ENCODE data around the gene CDH2. TPM values are rescaled to one million over a fixed set of nuclear protein-coding genes. Genes with fewer than 3 reads are reported as not detected.

CDH2 gene
- total and polyA plus RNA-seq, 7 experiments from 2014 or later, result 0.05 to 0.45 (median 0.19) TPM; not detected in 2

- H3K9me3 ChIP-seq (ENCODE audit: control insufficient read depth in 2 of 3, low read length in 3 of 3), result no peaks in the 10 kb centered on the region
- H3K9me3 Mint-ChIP-seq, result peaks cover 0 to 13% (median 4%) of the 10 kb centered on the region in 11 donors
- H3K4me1 ChIP-seq (ENCODE audit: control insufficient read depth in 2 of 2, insufficient read depth in 2 of 2, low read length in 2 of 2), result no peaks in the 10 kb centered on the region
- CTCF ChIA-PET, result no interaction called here
- DNase-seq (no peak), ATAC-seq (no peak)
- POLR2A ChIA-PET, result no interaction called here
- no peak overlapping the region for H3K4me3 Mint-ChIP-seq
- H3K27me3 ChIP-seq (ENCODE audit: control insufficient read depth in 2 of 2, insufficient read depth in 2 of 2, low read length in 2 of 2), result no peaks in the 10 kb centered on the region
- H3K4me1 Mint-ChIP-seq, result no peaks in the 10 kb centered on the region
- H3K27ac ChIP-seq (ENCODE audit: low read depth, low read length), result no peak overlapping the region
- H3K36me3 Mint-ChIP-seq, result no peaks in the 10 kb centered on the region
- H3K4me3 ChIP-seq (ENCODE audit: low read length), result no peak overlapping the region
- intact Hi-C loops (cut with micrococcal nuclease), result loop anchor here in 1 of 2 donors (1.0 kb wide), 1 partner anchor 10 kb away; no protein-coding TSS in a partner anchor
- no peak overlapping the region for H3K27ac Mint-ChIP-seq
- H3K27me3 Mint-ChIP-seq, result no peaks in the 10 kb centered on the region
- no peaks in the 10 kb centered on the region for H3K36me3 ChIP-seq (ENCODE audit: control insufficient read depth in 2 of 3, insufficient read depth in 3 of 3, low read length in 3 of 3)
Observed at GRCh38 chr18:28040716-28041115, 136.2 kb downstream of the CDH2 start.

DNA sequence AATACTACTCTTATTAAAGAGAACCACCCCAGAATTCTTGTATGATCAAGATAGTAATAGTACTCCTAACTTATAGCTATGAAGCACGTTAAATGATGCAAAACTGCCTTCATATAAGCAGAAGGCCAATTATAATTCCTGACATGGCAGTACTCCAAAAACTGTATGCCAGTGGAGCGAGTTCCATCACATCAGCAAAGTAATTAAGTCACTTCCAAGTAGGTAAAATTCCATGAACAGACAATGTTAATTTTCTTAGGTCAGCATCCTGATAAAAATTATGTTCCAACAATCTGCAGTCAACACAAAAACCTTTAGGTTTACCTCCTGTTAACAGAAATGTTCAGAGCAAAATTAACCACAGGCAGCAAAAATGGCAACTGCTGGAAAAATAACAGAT lies 136.7 kb downstream of the CDH2 start:
- Mint-ChIP-seq H3K4me1 (no peaks in the 10 kb centered on the region), H3K27me3 (no peaks in the 10 kb centered on the region), H3K27ac (no peak overlapping the region), H3K4me3 (no peak overlapping the region), H3K9me3 (peaks cover 0 to 13% (median 4%) of the 10 kb centered on the region in 11 donors), H3K36me3 (no peaks in the 10 kb centered on the region)
- Histone ChIP-seq H3K4me1 (ENCODE audit: control insufficient read depth in 2 of 2, insufficient read depth in 2 of 2, low read length in 2 of 2) (no peaks in the 10 kb centered on the region), H3K9me3 (ENCODE audit: control insufficient read depth in 2 of 3, low read length in 3 of 3) (no peaks in the 10 kb centered on the region), H3K27ac (ENCODE audit: low read depth, low read length) (no peak overlapping the region), H3K36me3 (ENCODE audit: control insufficient read depth in 2 of 3, insufficient read depth in 3 of 3, low read length in 3 of 3) (no peaks in the 10 kb centered on the region), H3K4me3 (ENCODE audit: low read length) (no peak overlapping the region), H3K27me3 (ENCODE audit: control insufficient read depth in 2 of 2, insufficient read depth in 2 of 2, low read length in 2 of 2) (no peaks in the 10 kb centered on the region)
- intact Hi-C loops (cut with micrococcal nuclease), result no loop called here
- no peak for DNase-seq
- ChIA-PET CTCF (no interaction called here), POLR2A (no interaction called here)
- no peak for ATAC-seq

- POLR2A ChIA-PET, result no interaction called here
Observed at GRCh38 chr18:28039691-28040090, 137.2 kb downstream of the CDH2 start.

DNA sequence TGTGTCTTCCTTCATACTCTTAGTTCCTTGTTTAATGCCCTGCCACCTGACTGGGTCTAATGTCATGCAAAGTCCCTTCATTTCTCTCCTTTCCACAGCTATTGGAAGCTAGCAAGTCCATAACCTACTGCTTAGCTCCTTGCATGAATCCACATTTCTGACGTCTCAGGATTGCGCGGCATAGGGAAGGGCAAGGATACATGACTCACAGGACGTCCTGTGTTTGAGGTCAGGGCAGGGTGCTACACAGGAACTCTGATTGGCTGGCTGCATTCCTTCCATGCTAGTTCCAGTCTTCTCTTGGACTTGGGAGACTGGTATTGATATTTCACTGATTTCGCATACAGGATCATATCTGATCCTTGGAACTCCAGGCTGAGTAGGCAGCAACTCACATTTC lies 137.9 kb downstream of the CDH2 start:
- intact Hi-C loops (cut with micrococcal nuclease), result no loop called here
- Mint-ChIP-seq H3K36me3 (no peaks in the 10 kb centered on the region), H3K4me1 (no peaks in the 10 kb centered on the region), H3K4me3 (no peak overlapping the region), H3K27me3 (no peaks in the 10 kb centered on the region), H3K27ac (no peak overlapping the region), H3K9me3 (peaks cover 0 to 13% (median 4%) of the 10 kb centered on the region in 11 donors)
- ChIA-PET POLR2A (no interaction called here), CTCF (no interaction called here)
- ATAC-seq, result no peak
- H3K4me3 ChIP-seq (ENCODE audit: low read length), result no peak overlapping the region
- H3K4me1 ChIP-seq (ENCODE audit: control insufficient read depth in 2 of 2, insufficient read depth in 2 of 2, low read length in 2 of 2), result no peaks in the 10 kb centered on the region
- no peak overlapping the region for H3K27ac ChIP-seq (ENCODE audit: low read depth, low read length)
- DNase-seq, result no peak
- no peaks in the 10 kb centered on the region for H3K36me3 ChIP-seq (ENCODE audit: control insufficient read depth in 2 of 3, insufficient read depth in 3 of 3, low read length in 3 of 3)
- no peaks in the 10 kb centered on the region for H3K9me3 ChIP-seq (ENCODE audit: control insufficient read depth in 2 of 3, low read length in 3 of 3)
- no peaks in the 10 kb centered on the region for H3K27me3 ChIP-seq (ENCODE audit: control insufficient read depth in 2 of 2, insufficient read depth in 2 of 2, low read length in 2 of 2)

More at GRCh38 chr18:28039691-28040090, 137.2 kb downstream of the CDH2 start:
- DNase-seq (no peak), ATAC-seq (no peak)
- Histone ChIP-seq H3K36me3 (ENCODE audit: control insufficient read depth in 2 of 3, insufficient read depth in 3 of 3, low read length in 3 of 3) (no peaks in the 10 kb centered on the region), H3K4me1 (ENCODE audit: control insufficient read depth in 2 of 2, insufficient read depth in 2 of 2, low read length in 2 of 2) (no peaks in the 10 kb centered on the region), H3K9me3 (ENCODE audit: control insufficient read depth in 2 of 3, low read length in 3 of 3) (no peaks in the 10 kb centered on the region), H3K4me3 (ENCODE audit: low read length) (no peak overlapping the region), H3K27me3 (ENCODE audit: control insufficient read depth in 2 of 2, insufficient read depth in 2 of 2, low read length in 2 of 2) (no peaks in the 10 kb centered on the region), H3K27ac (ENCODE audit: low read depth, low read length) (no peak overlapping the region)
- H3K9me3 Mint-ChIP-seq, result peaks cover 0 to 13% (median 4%) of the 10 kb centered on the region in 11 donors
- H3K4me3 Mint-ChIP-seq, result no peak overlapping the region
- H3K27ac Mint-ChIP-seq, result no peak overlapping the region
- no peaks in the 10 kb centered on the region for H3K27me3 Mint-ChIP-seq
- intact Hi-C loops (cut with micrococcal nuclease), result no loop called here
- CTCF ChIA-PET, result no interaction called here
- no peaks in the 10 kb centered on the region for H3K4me1 Mint-ChIP-seq
- no peaks in the 10 kb centered on the region for H3K36me3 Mint-ChIP-seq

- intact Hi-C loops (cut with micrococcal nuclease), result no loop called here
- POLR2A ChIA-PET, result no interaction called here
- peaks cover 0 to 14% (median 4%) of the 10 kb centered on the region in 11 donors for H3K9me3 Mint-ChIP-seq
Observed at GRCh38 chr18:28036488-28036887, 140.4 kb downstream of the CDH2 start.

DNA sequence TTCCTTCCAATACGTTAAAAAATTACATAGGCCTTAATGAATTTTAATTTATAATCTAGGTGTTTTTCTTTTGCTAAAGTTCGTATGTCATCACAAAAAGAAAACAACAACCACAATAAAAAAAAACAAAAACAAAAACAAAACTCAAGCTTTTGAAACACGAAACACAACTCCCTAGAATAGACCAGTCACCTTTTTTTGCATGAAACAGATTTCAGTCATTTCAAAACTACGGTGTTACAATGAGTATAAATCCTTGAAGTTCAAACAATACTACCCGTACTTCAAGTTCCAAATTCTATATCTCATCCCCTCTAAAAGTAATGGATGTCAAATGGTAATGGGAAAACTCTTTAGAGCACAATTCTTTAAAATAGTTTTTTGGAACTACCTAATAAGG lies 142.4 kb downstream of the CDH2 start:
- CTCF ChIA-PET, result no interaction called here
- H3K27ac ChIP-seq (ENCODE audit: low read depth, low read length), result no peak overlapping the region
- POLR2A ChIA-PET, result no interaction called here

More at GRCh38 chr18:28036488-28036887, 140.4 kb downstream of the CDH2 start:
- DNase-seq, result no peak
- Histone ChIP-seq H3K27me3 (ENCODE audit: control insufficient read depth in 2 of 2, insufficient read depth in 2 of 2, low read length in 2 of 2) (no peaks in the 10 kb centered on the region), H3K4me1 (ENCODE audit: control insufficient read depth in 2 of 2, insufficient read depth in 2 of 2, low read length in 2 of 2) (no peaks in the 10 kb centered on the region), H3K9me3 (ENCODE audit: control insufficient read depth in 2 of 3, low read length in 3 of 3) (no peaks in the 10 kb centered on the region), H3K27ac (ENCODE audit: low read depth, low read length) (no peak overlapping the region), H3K4me3 (ENCODE audit: low read length) (no peak overlapping the region), H3K36me3 (ENCODE audit: control insufficient read depth in 2 of 3, insufficient read depth in 3 of 3, low read length in 3 of 3) (no peaks in the 10 kb centered on the region)
- Mint-ChIP-seq H3K27ac (no peak overlapping the region), H3K27me3 (no peaks in the 10 kb centered on the region), H3K4me3 (no peak overlapping the region), H3K4me1 (no peaks in the 10 kb centered on the region), H3K36me3 (no peaks in the 10 kb centered on the region)
- ATAC-seq, result no peak
- CTCF ChIA-PET, result no interaction called here

DNA sequence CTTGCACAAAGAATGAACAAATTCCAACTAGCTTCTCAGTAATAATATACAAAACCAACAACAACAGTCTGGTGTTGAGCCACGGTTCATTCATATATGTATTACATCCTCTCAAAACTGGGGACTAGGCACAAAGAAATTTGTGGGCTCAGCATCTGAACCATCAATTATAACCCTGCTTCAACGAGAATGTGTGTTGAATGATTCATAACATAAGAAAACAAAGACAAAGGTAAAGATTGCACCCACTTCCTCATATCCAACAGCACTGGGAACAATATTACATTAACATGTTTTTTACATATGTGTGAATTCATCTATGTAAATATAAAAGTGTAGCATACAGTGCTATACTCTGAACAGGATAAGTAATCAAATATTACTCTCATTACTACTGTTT lies 144.8 kb downstream of the CDH2 start:
- CTCF ChIA-PET, result no interaction called here
- H3K27me3 Mint-ChIP-seq, result no peaks in the 10 kb centered on the region
- DNase-seq (no peak), ATAC-seq (no peak)
- no peaks in the 10 kb centered on the region for H3K4me1 Mint-ChIP-seq
- intact Hi-C loops (cut with micrococcal nuclease), result no loop called here
- H3K4me3 Mint-ChIP-seq, result no peak overlapping the region
- H3K9me3 ChIP-seq (ENCODE audit: control insufficient read depth in 2 of 3, low read length in 3 of 3), result no peaks in the 10 kb centered on the region
- no peaks in the 10 kb centered on the region for H3K36me3 ChIP-seq (ENCODE audit: control insufficient read depth in 2 of 3, insufficient read depth in 3 of 3, low read length in 3 of 3)
- POLR2A ChIA-PET, result no interaction called here
- peaks cover 0 to 13% (median 0%) of the 10 kb centered on the region in 11 donors for H3K9me3 Mint-ChIP-seq
- H3K4me3 ChIP-seq (ENCODE audit: low read length), result no peak overlapping the region
- H3K4me1 ChIP-seq (ENCODE audit: control insufficient read depth in 2 of 2, insufficient read depth in 2 of 2, low read length in 2 of 2), result no peaks in the 10 kb centered on the region
- H3K36me3 Mint-ChIP-seq, result no peaks in the 10 kb centered on the region
- H3K27ac Mint-ChIP-seq, result no peak overlapping the region
- no peak overlapping the region for H3K27ac ChIP-seq (ENCODE audit: low read depth, low read length)
- H3K27me3 ChIP-seq (ENCODE audit: control insufficient read depth in 2 of 2, insufficient read depth in 2 of 2, low read length in 2 of 2), result no peaks in the 10 kb centered on the region

More for the DNA sequence above, 142.4 kb downstream of the CDH2 start:
- no peak overlapping the region for H3K4me3 ChIP-seq (ENCODE audit: low read length)
- H3K36me3 ChIP-seq (ENCODE audit: control insufficient read depth in 2 of 3, insufficient read depth in 3 of 3, low read length in 3 of 3), result no peaks in the 10 kb centered on the region
- DNase-seq (no peak), ATAC-seq (no peak)
- Mint-ChIP-seq H3K27ac (no peak overlapping the region), H3K36me3 (no peaks in the 10 kb centered on the region), H3K4me1 (no peaks in the 10 kb centered on the region), H3K27me3 (no peaks in the 10 kb centered on the region), H3K9me3 (peaks cover 0 to 21% (median 4%) of the 10 kb centered on the region in 11 donors), H3K4me3 (no peak overlapping the region)
- no peaks in the 10 kb centered on the region for H3K9me3 ChIP-seq (ENCODE audit: control insufficient read depth in 2 of 3, low read length in 3 of 3)
- no peaks in the 10 kb centered on the region for H3K4me1 ChIP-seq (ENCODE audit: control insufficient read depth in 2 of 2, insufficient read depth in 2 of 2, low read length in 2 of 2)
- no peaks in the 10 kb centered on the region for H3K27me3 ChIP-seq (ENCODE audit: control insufficient read depth in 2 of 2, insufficient read depth in 2 of 2, low read length in 2 of 2)
- intact Hi-C loops (cut with micrococcal nuclease), result no loop called here

Measured in naive thymus-derived CD4-positive, alpha-beta T cell (primary cell).